WERI-Rb-1 (cell line): ENCODE results near the gene ST3GAL4.
A peak's percentile ranks its signal among the peaks of the same experiment; 100 is the strongest.
"Not testable (repeated sequence)": the region's sequence is repeated elsewhere in the genome, so short reads cannot be mapped to it uniquely, and the experiment has no call there.

Experiments used
- DNase-seq: peaks from one replicate; pipeline ENCODE4 v3.0.0-alpha.2; 2020
- H3K27ac ChIP-seq: fragments of 250-450 bp; sonication (Bioruptor Pico); 2 replicates; pipeline ENCODE4 v1.5.1; 2020; ENCODE audit warnings: mild to moderate bottlenecking, moderate library complexity
- H3K27me3 ChIP-seq: fragments of 250-450 bp; sonication (Bioruptor Pico); 2 replicates; pipeline ENCODE4 v1.5.1; 2021; ENCODE audit warnings: mild to moderate bottlenecking, low read depth, moderate library complexity; ENCODE audit not compliant: insufficient read depth, severe bottlenecking
- H3K36me3 ChIP-seq: fragments of 250-450 bp; sonication (Bioruptor Pico); 2 replicates; pipeline ENCODE4 v1.5.1; 2020; ENCODE audit warnings: mild to moderate bottlenecking, moderate library complexity
- H3K4me3 ChIP-seq: 2 replicates; pipeline ENCODE4 v1.5.1; 2011; ENCODE audit warnings: low read depth, mild to moderate bottlenecking, control low read depth, low read length
- H3K9me3 ChIP-seq: fragments of 250-450 bp; sonication (Bioruptor Pico); 2 replicates; pipeline ENCODE4 v1.5.1; 2021; ENCODE audit warnings: mild to moderate bottlenecking, moderate library complexity; ENCODE audit not compliant: severe bottlenecking
- TF ChIP-seq, protein P1 (sequence below): IDR thresholded peaks from 2 replicates; pipeline ENCODE4 v1.5.1; 2011; ENCODE audit warnings: low read depth, mild to moderate bottlenecking, control low read depth, inconsistent platforms, low read length

The ST3GAL4 gene

GRCh38 chr11:126355324-126355925 is at the start of gene ST3GAL4:
Gene ST3GAL4, plus strand, starts transcription at chr11:126355686. Its CDS starts 50,470 bp downstream, at chr11:126406156.
- H3K9me3 ChIP-seq, result no peaks in the 10 kb centered on the region
- peak; percentile 93 for DNase-seq
- H3K4me3 ChIP-seq, result peak within 1 kb of the TSS; percentile 86
- no peaks in the 10 kb centered on the region for H3K27me3 ChIP-seq
- peak within 1 kb of the TSS; percentile 99 for H3K27ac ChIP-seq
- H3K36me3 ChIP-seq, result peaks cover 18% of the 10 kb centered on the region
- TF ChIP-seq, protein P1, sequence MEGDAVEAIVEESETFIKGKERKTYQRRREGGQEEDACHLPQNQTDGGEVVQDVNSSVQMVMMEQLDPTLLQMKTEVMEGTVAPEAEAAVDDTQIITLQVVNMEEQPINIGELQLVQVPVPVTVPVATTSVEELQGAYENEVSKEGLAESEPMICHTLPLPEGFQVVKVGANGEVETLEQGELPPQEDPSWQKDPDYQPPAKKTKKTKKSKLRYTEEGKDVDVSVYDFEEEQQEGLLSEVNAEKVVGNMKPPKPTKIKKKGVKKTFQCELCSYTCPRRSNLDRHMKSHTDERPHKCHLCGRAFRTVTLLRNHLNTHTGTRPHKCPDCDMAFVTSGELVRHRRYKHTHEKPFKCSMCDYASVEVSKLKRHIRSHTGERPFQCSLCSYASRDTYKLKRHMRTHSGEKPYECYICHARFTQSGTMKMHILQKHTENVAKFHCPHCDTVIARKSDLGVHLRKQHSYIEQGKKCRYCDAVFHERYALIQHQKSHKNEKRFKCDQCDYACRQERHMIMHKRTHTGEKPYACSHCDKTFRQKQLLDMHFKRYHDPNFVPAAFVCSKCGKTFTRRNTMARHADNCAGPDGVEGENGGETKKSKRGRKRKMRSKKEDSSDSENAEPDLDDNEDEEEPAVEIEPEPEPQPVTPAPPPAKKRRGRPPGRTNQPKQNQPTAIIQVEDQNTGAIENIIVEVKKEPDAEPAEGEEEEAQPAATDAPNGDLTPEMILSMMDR, result no peak

- Histone ChIP-seq H3K36me3 (peaks cover 28% of the 10 kb centered on the region), H3K27ac (no peak overlapping the region), H3K4me3 (no peak overlapping the region), H3K27me3 (no peaks in the 10 kb centered on the region), H3K9me3 (no peaks in the 10 kb centered on the region)
- TF ChIP-seq, protein P1, result no peak
- no peak for DNase-seq
These were observed 49.8 kb upstream of the ST3GAL4 start for GRCh38 chr11:126305699-126306098.

GRCh38 chr11:126307706-126308105 is 47.8 kb upstream of the ST3GAL4 start:
- TF ChIP-seq, protein P1, result peak; percentile 49
- H3K36me3 ChIP-seq, result peaks cover 31% of the 10 kb centered on the region
- no peaks in the 10 kb centered on the region for H3K9me3 ChIP-seq
- H3K27ac ChIP-seq, result no peak overlapping the region
- no peaks in the 10 kb centered on the region for H3K27me3 ChIP-seq
- no peak overlapping the region for H3K4me3 ChIP-seq
- DNase-seq, result peak; percentile 53

GRCh38 chr11:126308271-126308671 is 47.2 kb upstream of the ST3GAL4 start:
- H3K27ac ChIP-seq, result no peak overlapping the region
- no peak for DNase-seq

GRCh38 chr11:126308771-126309170 is 46.7 kb upstream of the ST3GAL4 start:
- H3K27ac ChIP-seq, H3K9me3 ChIP-seq, H3K27me3 ChIP-seq, DNase-seq, H3K4me3 ChIP-seq: not testable (repeated sequence)
- H3K36me3 ChIP-seq, result peaks cover 27% of the 10 kb centered on the region

More at GRCh38 chr11:126308271-126308671, 47.2 kb upstream of the ST3GAL4 start:
- no peaks in the 10 kb centered on the region for H3K27me3 ChIP-seq
- H3K9me3 ChIP-seq, result no peaks in the 10 kb centered on the region
- no peak overlapping the region for H3K4me3 ChIP-seq
- TF ChIP-seq, protein P1, result no peak
- peaks cover 29% of the 10 kb centered on the region for H3K36me3 ChIP-seq

DNA sequence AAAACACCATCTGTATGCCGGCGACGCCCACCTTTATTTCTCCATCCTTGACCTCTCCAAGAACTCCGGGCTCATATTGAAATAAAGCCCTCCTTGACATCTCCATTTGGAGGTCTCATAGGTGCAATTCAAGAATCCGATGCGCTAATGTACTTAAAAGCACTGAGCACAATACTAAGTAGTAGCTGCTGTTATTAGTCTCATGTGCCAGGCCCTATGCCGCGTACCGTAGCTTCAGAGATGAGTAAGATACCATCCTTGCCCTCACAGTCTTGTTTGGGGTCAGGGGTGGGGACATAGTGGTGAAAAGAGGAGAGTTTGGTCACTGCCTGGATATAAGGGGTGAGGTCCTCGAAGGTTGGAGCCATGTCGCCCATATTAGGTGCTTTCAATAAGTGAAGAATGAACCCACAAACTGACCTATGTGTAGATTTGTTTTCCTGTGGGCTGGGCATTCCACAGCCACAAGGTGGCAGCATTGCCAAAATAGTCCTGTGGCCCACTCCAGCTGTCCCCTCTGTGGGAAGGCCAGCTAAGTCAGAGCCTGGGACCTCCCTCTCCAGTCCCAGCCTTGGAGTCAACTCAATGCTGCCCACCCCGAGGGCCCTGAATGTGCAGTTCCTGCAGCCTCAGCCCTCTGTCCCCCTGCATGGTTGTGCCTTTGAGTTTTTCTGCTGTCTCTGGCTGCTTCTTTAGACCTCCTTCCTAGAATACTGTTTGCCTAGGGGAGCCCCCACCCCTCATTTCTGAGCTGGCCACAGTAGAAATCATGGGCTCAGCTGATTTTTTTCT is 45.1 kb upstream of the ST3GAL4 start:
- H3K9me3 ChIP-seq, result no peaks in the 10 kb centered on the region
- H3K27me3 ChIP-seq, result no peaks in the 10 kb centered on the region
- TF ChIP-seq, protein P1, result peak; percentile 93
- H3K27ac ChIP-seq, result no peak overlapping the region
- H3K36me3 ChIP-seq, result peaks cover 29% of the 10 kb centered on the region
- no peak overlapping the region for H3K4me3 ChIP-seq
- DNase-seq, result peak; percentile 81
